Loucy (cell line): Measurements from ENCODE around the gene KCNC4.

Experiments used
- H2AFZ ChIP-seq: fragments of 200-600 bp; sonication (generic); 2 replicates; pipeline ENCODE4 v1.6.0; 2016; ENCODE audit warnings: antibody characterized with exemption, mild to moderate bottlenecking, low read length, moderate library complexity
- H3F3A ChIP-seq: fragments of 200-600 bp; 2 replicates; pipeline ENCODE4 v1.6.0; 2016; ENCODE audit warnings: antibody characterized with exemption, low read depth, mild to moderate bottlenecking
- H3K27me3 ChIP-seq: fragments of 200-600 bp; sonication (generic); 2 replicates; pipeline ENCODE4 v1.6.1; 2014; ENCODE audit warnings: low read length, mild to moderate bottlenecking; ENCODE audit not compliant: insufficient read depth, poor library complexity, severe bottlenecking
- H3K36me3 ChIP-seq: fragments of 200-600 bp; sonication (generic); 2 replicates; pipeline ENCODE4 v1.6.1; 2016; ENCODE audit warnings: low read length; ENCODE audit not compliant: insufficient read depth
- H3K4me1 ChIP-seq: fragments of 200-600 bp; sonication (generic); 2 replicates; pipeline ENCODE4 v1.5.1; 2014; ENCODE audit warnings: low read length, mild to moderate bottlenecking; ENCODE audit not compliant: insufficient read depth, poor library complexity, severe bottlenecking
- H3K4me2 ChIP-seq: fragments of 200-600 bp; sonication (generic); 2 replicates; pipeline ENCODE4 v1.6.0; 2014; ENCODE audit warnings: antibody characterized with exemption, low read length, low read depth, mild to moderate bottlenecking; ENCODE audit not compliant: poor library complexity, severe bottlenecking
- H3K4me3 ChIP-seq: fragments of 200-600 bp; sonication (generic); 2 replicates; pipeline ENCODE4 v1.5.1; 2014; ENCODE audit warnings: low read length, mild to moderate bottlenecking, mixed read lengths; ENCODE audit not compliant: poor library complexity, severe bottlenecking
- H3K79me2 ChIP-seq: fragments of 200-600 bp; sonication (generic); 2 replicates; pipeline ENCODE4 v1.6.1; 2014; ENCODE audit warnings: low read length; ENCODE audit not compliant: insufficient read depth
- H3K9ac ChIP-seq: fragments of 200-600 bp; sonication (generic); 2 replicates; pipeline ENCODE4 v1.6.0; 2014; ENCODE audit warnings: mild to moderate bottlenecking, low read depth, low read length, moderate library complexity; ENCODE audit not compliant: poor library complexity, severe bottlenecking
- H3K9me2 ChIP-seq: fragments of 200-600 bp; sonication (generic); replicated peaks from 2 replicates; pipeline ENCODE4 v1.6.1; 2016; ENCODE audit warnings: low read depth, low read length, mixed read lengths
- H3K9me3 ChIP-seq: fragments of 200-600 bp; sonication (generic); 2 replicates; pipeline ENCODE4 v1.6.1; 2014; ENCODE audit warnings: mild to moderate bottlenecking, antibody characterized with exemption, low read length, low read depth; ENCODE audit not compliant: insufficient read depth
- H4K20me1 ChIP-seq: fragments of 200-600 bp; sonication (generic); 2 replicates; pipeline ENCODE4 v1.6.0; 2014; ENCODE audit warnings: antibody characterized with exemption, low read length, mild to moderate bottlenecking; ENCODE audit not compliant: insufficient read depth, poor library complexity, severe bottlenecking
- EZH2phosphoT487 ChIP-seq: fragments of 200-600 bp; IDR thresholded peaks from 2 replicates; pipeline ENCODE4 v1.6.1; 2018; ENCODE audit warnings: antibody characterized with exemption, mild to moderate bottlenecking, moderate library complexity, borderline replicate concordance
- TF ChIP-seq, protein P1 (sequence below): fragments of 200-600 bp; sonication (generic); conservative IDR thresholded peaks from 2 replicates; pipeline ENCODE4 v1.5.1; 2014; ENCODE audit warnings: mild to moderate bottlenecking, antibody characterized with exemption, low read length

The KCNC4 gene

DNA sequence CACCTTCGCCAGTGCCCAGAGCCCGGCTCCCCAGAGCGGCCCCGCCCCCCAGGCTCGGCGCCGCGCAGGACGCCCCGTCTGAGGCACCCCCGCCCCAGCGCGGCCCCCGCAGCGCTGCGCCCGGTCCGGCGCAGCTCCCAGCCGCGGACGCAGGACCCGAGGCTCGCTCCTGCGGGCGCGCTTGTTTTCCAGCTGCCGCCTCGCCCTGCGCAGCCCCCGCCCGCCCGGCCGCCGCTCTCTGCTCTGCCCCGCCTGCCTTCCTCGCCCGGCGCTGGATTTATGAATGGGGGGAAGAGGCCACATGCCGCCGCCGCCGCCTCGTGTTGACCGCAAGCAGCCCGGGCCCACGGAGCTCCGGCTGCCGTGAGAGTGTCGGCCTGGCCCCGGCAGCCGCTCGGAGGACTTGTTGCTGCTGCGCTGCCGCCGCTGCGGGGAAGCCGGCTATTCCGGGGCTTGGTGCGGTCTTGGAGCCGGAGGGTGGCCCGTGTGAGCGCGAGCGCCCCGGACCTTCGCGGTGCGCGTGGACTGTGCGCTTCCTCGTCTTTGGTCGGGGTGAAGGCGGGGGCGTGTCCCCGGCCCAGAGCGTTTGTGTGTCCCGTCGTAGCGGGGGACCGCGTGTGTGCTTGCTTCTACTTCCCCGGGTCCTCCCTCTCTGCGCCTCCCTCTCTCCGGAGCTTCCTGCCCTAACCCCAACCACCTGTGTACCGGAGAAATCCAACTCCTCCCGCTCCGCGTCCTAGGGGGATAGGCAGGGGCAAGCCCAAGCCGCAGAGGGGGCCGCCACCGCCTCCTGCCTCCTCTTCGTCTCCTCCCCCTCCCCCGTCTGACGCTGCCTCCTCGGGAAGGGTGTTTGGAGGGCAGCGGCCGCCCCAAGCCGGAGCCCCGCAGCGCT lies 736 bp downstream of the KCNC4 start:
- Histone ChIP-seq H3K27me3 (peaks cover 4% of the 10 kb centered on the region), H3K9ac (peak overlapping the region; percentile 62), H3K4me3 (peak overlapping the region; percentile 80), H3K79me2 (no peaks in the 10 kb centered on the region), H2AFZ (peak overlapping the region; percentile 91), H3F3A (no peaks in the 10 kb centered on the region), H4K20me1 (no peaks in the 10 kb centered on the region), H3K4me1 (peaks cover 10% of the 10 kb centered on the region), H3K9me2 (no peaks in the 10 kb centered on the region), H3K4me2 (peak overlapping the region; percentile 87), H3K9me3 (no peaks in the 10 kb centered on the region), H3K36me3 (no peaks in the 10 kb centered on the region)
- no peak for TF ChIP-seq EZH2phosphoT487
- TF ChIP-seq, protein P1, sequence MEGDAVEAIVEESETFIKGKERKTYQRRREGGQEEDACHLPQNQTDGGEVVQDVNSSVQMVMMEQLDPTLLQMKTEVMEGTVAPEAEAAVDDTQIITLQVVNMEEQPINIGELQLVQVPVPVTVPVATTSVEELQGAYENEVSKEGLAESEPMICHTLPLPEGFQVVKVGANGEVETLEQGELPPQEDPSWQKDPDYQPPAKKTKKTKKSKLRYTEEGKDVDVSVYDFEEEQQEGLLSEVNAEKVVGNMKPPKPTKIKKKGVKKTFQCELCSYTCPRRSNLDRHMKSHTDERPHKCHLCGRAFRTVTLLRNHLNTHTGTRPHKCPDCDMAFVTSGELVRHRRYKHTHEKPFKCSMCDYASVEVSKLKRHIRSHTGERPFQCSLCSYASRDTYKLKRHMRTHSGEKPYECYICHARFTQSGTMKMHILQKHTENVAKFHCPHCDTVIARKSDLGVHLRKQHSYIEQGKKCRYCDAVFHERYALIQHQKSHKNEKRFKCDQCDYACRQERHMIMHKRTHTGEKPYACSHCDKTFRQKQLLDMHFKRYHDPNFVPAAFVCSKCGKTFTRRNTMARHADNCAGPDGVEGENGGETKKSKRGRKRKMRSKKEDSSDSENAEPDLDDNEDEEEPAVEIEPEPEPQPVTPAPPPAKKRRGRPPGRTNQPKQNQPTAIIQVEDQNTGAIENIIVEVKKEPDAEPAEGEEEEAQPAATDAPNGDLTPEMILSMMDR, result no peak

DNA sequence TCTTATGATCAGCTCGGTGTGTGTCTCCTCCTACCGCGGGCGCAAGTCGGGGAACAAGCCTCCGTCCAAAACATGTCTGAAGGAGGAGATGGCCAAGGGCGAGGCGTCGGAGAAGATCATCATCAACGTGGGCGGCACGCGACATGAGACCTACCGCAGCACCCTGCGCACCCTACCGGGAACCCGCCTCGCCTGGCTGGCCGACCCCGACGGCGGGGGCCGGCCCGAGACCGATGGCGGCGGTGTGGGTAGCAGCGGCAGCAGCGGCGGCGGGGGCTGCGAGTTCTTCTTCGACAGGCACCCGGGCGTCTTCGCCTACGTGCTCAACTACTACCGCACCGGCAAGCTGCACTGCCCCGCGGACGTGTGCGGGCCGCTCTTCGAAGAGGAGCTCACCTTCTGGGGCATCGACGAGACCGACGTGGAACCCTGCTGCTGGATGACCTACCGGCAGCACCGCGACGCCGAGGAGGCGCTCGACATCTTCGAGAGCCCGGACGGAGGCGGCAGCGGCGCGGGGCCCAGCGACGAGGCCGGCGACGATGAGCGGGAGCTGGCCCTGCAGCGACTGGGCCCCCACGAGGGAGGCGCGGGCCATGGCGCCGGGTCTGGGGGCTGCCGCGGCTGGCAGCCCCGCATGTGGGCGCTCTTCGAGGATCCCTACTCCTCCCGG lies 1.5 kb downstream of the KCNC4 start:
- Histone ChIP-seq H2AFZ (0 out of 2 replicates have a peak overlapping the region, but pooled peaks have one; percentile 91), H3K4me2 (peak overlapping the region; percentile 87), H3K9ac (peak overlapping the region; percentile 62), H4K20me1 (no peaks in the 10 kb centered on the region), H3K9me2 (no peaks in the 10 kb centered on the region), H3K4me3 (peak overlapping the region; percentile 80), H3K79me2 (no peaks in the 10 kb centered on the region), H3K4me1 (peaks cover 10% of the 10 kb centered on the region), H3K9me3 (no peaks in the 10 kb centered on the region), H3K27me3 (peaks cover 4% of the 10 kb centered on the region), H3K36me3 (no peaks in the 10 kb centered on the region), H3F3A (no peaks in the 10 kb centered on the region)
- TF ChIP-seq, protein P1, result no peak
- TF ChIP-seq EZH2phosphoT487, result no peak

DNA sequence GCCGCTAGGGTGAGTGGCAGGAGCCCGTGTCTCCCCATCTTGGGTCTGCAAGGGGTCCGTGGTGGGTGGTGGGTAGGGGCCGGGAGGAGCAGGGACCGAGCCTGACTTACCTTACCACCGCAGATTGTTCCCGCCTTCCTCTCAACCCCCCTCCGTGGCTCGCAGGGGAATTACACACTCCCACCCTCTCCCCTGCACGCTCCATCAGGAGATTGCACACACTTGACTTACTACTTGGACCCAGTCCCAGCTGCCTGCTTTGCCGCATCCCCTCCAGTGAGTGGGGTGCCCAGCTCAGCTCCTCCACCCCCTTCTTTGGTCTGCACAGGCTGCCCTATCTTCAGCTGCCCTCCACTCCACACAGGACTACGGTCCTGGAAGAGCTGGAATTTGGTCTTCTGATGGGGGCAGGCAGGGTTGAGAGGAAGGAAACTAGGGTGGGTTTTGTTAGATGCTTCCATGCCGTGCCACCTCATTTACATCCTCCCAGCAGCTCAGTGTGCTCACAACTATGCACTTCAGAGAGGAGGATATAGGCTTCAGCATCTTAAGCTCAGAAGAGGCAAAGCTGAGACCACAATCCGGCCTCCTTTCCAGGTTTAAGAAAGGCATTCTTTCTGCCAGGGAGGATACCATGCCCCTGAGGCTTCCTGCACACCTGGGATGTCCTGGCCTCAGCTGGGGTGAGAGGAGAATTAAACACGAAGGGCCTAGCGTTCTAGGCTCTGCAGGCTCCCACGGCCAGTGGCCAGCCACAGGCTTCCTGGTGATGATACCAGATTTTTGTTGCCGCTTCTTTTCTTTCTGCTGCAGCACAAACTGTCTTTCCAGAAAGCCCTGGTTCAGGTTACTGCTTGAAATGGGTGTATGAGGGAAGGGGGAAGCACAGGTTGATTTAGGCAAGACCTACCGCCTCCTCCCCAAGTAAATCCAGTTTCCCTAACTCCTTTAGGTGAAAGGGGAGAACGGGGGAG lies 2.3 kb downstream of the KCNC4 start:
- H3K9me3 ChIP-seq, result no peaks in the 10 kb centered on the region
- no peaks in the 10 kb centered on the region for H3K79me2 ChIP-seq

More for the DNA sequence above, 2.3 kb downstream of the KCNC4 start:
- H3F3A ChIP-seq, result no peaks in the 10 kb centered on the region
- H3K36me3 ChIP-seq, result no peaks in the 10 kb centered on the region
- peaks cover 4% of the 10 kb centered on the region for H3K27me3 ChIP-seq
- no peak overlapping the region for H3K9ac ChIP-seq
- no peak for TF ChIP-seq EZH2phosphoT487
- TF ChIP-seq, protein P1, result no peak
- no peak overlapping the region for H3K4me3 ChIP-seq
- no peaks in the 10 kb centered on the region for H4K20me1 ChIP-seq
- peak overlapping the region; percentile 30 for H3K4me2 ChIP-seq
- H3K9me2 ChIP-seq, result no peaks in the 10 kb centered on the region
- H2AFZ ChIP-seq, result no peak overlapping the region
- peaks cover 10% of the 10 kb centered on the region for H3K4me1 ChIP-seq
